Activated naive CD4-positive, alpha-beta T cell treated with anti-CD3 and anti-CD28 coated beads for 36 hours (primary cell): ENCODE measurements around the gene PPIB. TPM values are rescaled to one million over a fixed set of nuclear protein-coding genes. Genes with fewer than 3 reads are reported as not detected.

Experiments
- CTCF ChIA-PET: fragments of 350-600 bp; sonication (Branson Sonifier 250); formaldehyde crosslinking; loops from one replicate; lab custom pipeline; 2021; ENCODE audit warnings: antibody characterized with exemption; lab: Charles Lee
- DNase-seq: peaks from one replicate; pipeline ENCODE4 v3.0.0-alpha.2; 2020
- H3K27ac Mint-ChIP-seq: one replicate; pipeline ENCODE4 v1.8.0; 2021; ENCODE audit warnings: mild to moderate bottlenecking, mixed read lengths
- H3K27me3 Mint-ChIP-seq: one replicate; pipeline ENCODE4 v1.8.0; 2021; ENCODE audit warnings: low read depth, mixed read lengths
- H3K36me3 Mint-ChIP-seq: one replicate; pipeline ENCODE4 v1.8.0; 2021; ENCODE audit warnings: low read depth, mixed read lengths
- H3K4me1 Mint-ChIP-seq: one replicate; pipeline ENCODE4 v1.8.0; 2021; ENCODE audit warnings: low read depth, mixed read lengths
- H3K4me3 Mint-ChIP-seq: one replicate; pipeline ENCODE4 v1.8.0; 2021; ENCODE audit warnings: mild to moderate bottlenecking, moderate library complexity, mixed read lengths
- H3K9me3 Mint-ChIP-seq: one replicate; pipeline ENCODE4 v1.8.0; 2021; ENCODE audit warnings: mixed read lengths
- intact Hi-C: fragments of 100-400 bp; cut with micrococcal nuclease; formaldehyde crosslinking; loops from one replicate; pipeline ENCODE4 v1.15.1; 2023
- total RNA-seq, 2 experiments: library from RNA; stranded (reverse); gene quantifications; one replicate each; pipeline ENCODE4 v1.2.3, GENCODE V29; 2021

PPIB gene
- total RNA-seq, 2 experiments from 2014 or later: 187 to 202 TPM

- H3K4me3 Mint-ChIP-seq: no peak overlapping the region
- intact Hi-C loops: no loop called here
- peaks cover 7% of the 10 kb centered on the region for H3K36me3 Mint-ChIP-seq
- no peaks in the 10 kb centered on the region for H3K9me3 Mint-ChIP-seq
- H3K27ac Mint-ChIP-seq: no peak overlapping the region
- CTCF ChIA-PET: no interaction called here
- no peaks in the 10 kb centered on the region for H3K27me3 Mint-ChIP-seq
- no peaks in the 10 kb centered on the region for H3K4me1 Mint-ChIP-seq
- DNase-seq: no peak
Observed at GRCh38 chr15:64182859-64183370, 20.1 kb upstream of the PPIB start.

- Mint-ChIP-seq H3K9me3 (no peaks in the 10 kb centered on the region), H3K27me3 (no peaks in the 10 kb centered on the region), H3K36me3 (peaks cover 8% of the 10 kb centered on the region), H3K4me3 (no peak overlapping the region), H3K4me1 (no peaks in the 10 kb centered on the region), H3K27ac (no peak overlapping the region)
- no peak for DNase-seq
- CTCF ChIA-PET: no interaction called here
- intact Hi-C loops: no loop called here
Observed at GRCh38 chr15:64180235-64180824, 17.5 kb upstream of the PPIB start.

GRCh38 chr15:64166102-64166890 is 3.5 kb upstream of the PPIB start:
- intact Hi-C loops: no loop called here
- H3K9me3 Mint-ChIP-seq: no peaks in the 10 kb centered on the region
- CTCF ChIA-PET: no interaction called here
- H3K4me1 Mint-ChIP-seq: peaks cover 26% of the 10 kb centered on the region
- no peak overlapping the region for H3K27ac Mint-ChIP-seq
- H3K36me3 Mint-ChIP-seq: peaks cover 9% of the 10 kb centered on the region
- H3K27me3 Mint-ChIP-seq: no peaks in the 10 kb centered on the region
- no peak overlapping the region for H3K4me3 Mint-ChIP-seq
- DNase-seq: no peak

GRCh38 chr15:64164436-64164835 is 1.6 kb upstream of the PPIB start:
- DNase-seq: no peak
- intact Hi-C loops: loop anchor here (5.0 kb wide), 2 partner anchors 523 to 673 kb away; no protein-coding TSS in a partner anchor
- peak overlapping the region; percentile 26 for H3K27ac Mint-ChIP-seq
- peak overlapping the region; percentile 27 for H3K4me3 Mint-ChIP-seq
- CTCF ChIA-PET: no interaction called here
- no peaks in the 10 kb centered on the region for H3K9me3 Mint-ChIP-seq
- no peaks in the 10 kb centered on the region for H3K27me3 Mint-ChIP-seq
- H3K4me1 Mint-ChIP-seq: peaks cover 35% of the 10 kb centered on the region
- peaks cover 15% of the 10 kb centered on the region for H3K36me3 Mint-ChIP-seq

- Mint-ChIP-seq H3K9me3 (no peaks in the 10 kb centered on the region), H3K27me3 (no peaks in the 10 kb centered on the region), H3K4me3 (peak overlapping the region; percentile 80), H3K4me1 (peaks cover 36% of the 10 kb centered on the region), H3K27ac (peak overlapping the region; percentile 86), H3K36me3 (peaks cover 18% of the 10 kb centered on the region)
- peak; percentile 39 for DNase-seq
- intact Hi-C loops: loop anchor here (1.0 to 5.0 kb wide), 10 partner anchors 70 to 729 kb away; partner anchors contain the start of genes CSNK1G1, TRIP4 and ZNF609
- CTCF ChIA-PET: interaction anchor here (0.7 to 1.5 kb wide), 4 partner anchors 11 to 110 kb away, joined by 3 to 5 read pairs (median 3); no protein-coding TSS in a partner anchor
Observed at GRCh38 chr15:64163659-64164362, 989 bp upstream of the PPIB start.

GRCh38 chr15:64162478-64162868 is 349 bp downstream of the PPIB start:
- H3K36me3 Mint-ChIP-seq: peaks cover 29% of the 10 kb centered on the region
- no peaks in the 10 kb centered on the region for H3K9me3 Mint-ChIP-seq
- peak overlapping the region; percentile 78 for H3K4me3 Mint-ChIP-seq
- peak overlapping the region; percentile 81 for H3K27ac Mint-ChIP-seq
- no peaks in the 10 kb centered on the region for H3K27me3 Mint-ChIP-seq
- intact Hi-C loops: loop anchor here (2.0 to 5.0 kb wide), 6 partner anchors 298 to 730 kb away; partner anchors contain the start of gene ZNF609
- DNase-seq: no peak
- CTCF ChIA-PET: interaction anchor here (0.6 to 1.5 kb wide), 3 partner anchors 9 to 111 kb away, joined by 3 to 11 read pairs (median 4); no protein-coding TSS in a partner anchor
- H3K4me1 Mint-ChIP-seq: peaks cover 43% of the 10 kb centered on the region

GRCh38 chr15:64161688-64162477 is 939 bp downstream of the PPIB start:
- peaks cover 33% of the 10 kb centered on the region for H3K36me3 Mint-ChIP-seq
- H3K27me3 Mint-ChIP-seq: no peaks in the 10 kb centered on the region
- DNase-seq: no peak
- H3K4me3 Mint-ChIP-seq: peak overlapping the region; percentile 78
- peaks cover 40% of the 10 kb centered on the region for H3K4me1 Mint-ChIP-seq
- H3K27ac Mint-ChIP-seq: peak overlapping the region; percentile 81
- intact Hi-C loops: loop anchor here (2.0 to 5.0 kb wide), 6 partner anchors 299 to 731 kb away; partner anchors contain the start of gene ZNF609
- CTCF ChIA-PET: interaction anchor here (0.6 to 1.5 kb wide), 4 partner anchors 9 to 155 kb away, joined by 3 to 11 read pairs (median 4); no protein-coding TSS in a partner anchor
- no peaks in the 10 kb centered on the region for H3K9me3 Mint-ChIP-seq

GRCh38 chr15:64158363-64159134 is 4.3 kb downstream of the PPIB start:
- peaks cover 26% of the 10 kb centered on the region for H3K4me1 Mint-ChIP-seq
- peak overlapping the region; percentile 68 for H3K27ac Mint-ChIP-seq
- CTCF ChIA-PET: no interaction called here
- peaks cover 40% of the 10 kb centered on the region for H3K36me3 Mint-ChIP-seq
- no peaks in the 10 kb centered on the region for H3K27me3 Mint-ChIP-seq
- DNase-seq: no peak
- no peaks in the 10 kb centered on the region for H3K9me3 Mint-ChIP-seq
- intact Hi-C loops: loop anchor here (10.0 kb wide), 1 partner anchor 324 kb away; the partner anchor contains the start of gene HERC1
- no peak overlapping the region for H3K4me3 Mint-ChIP-seq

- H3K4me1 Mint-ChIP-seq: peaks cover 30% of the 10 kb centered on the region
- CTCF ChIA-PET: interaction anchor here (0.7 to 1.0 kb wide), 2 partner anchors 12 to 654 kb away, joined by 3 read pairs; no protein-coding TSS in a partner anchor
- no peak overlapping the region for H3K4me3 Mint-ChIP-seq
- intact Hi-C loops: loop anchor here (10.0 kb wide), 1 partner anchor 323 kb away; the partner anchor contains the start of gene HERC1
- DNase-seq: no peak
- peaks cover 40% of the 10 kb centered on the region for H3K36me3 Mint-ChIP-seq
- no peaks in the 10 kb centered on the region for H3K9me3 Mint-ChIP-seq
- peaks cover 5% of the 10 kb centered on the region for H3K27me3 Mint-ChIP-seq
- peak overlapping the region; percentile 38 for H3K27ac Mint-ChIP-seq
Observed at GRCh38 chr15:64157599-64158125, 5.2 kb downstream of the PPIB start.

GRCh38 chr15:64156652-64157331 is 6.0 kb downstream of the PPIB start:
- intact Hi-C loops: loop anchor here (10.0 kb wide), 1 partner anchor 322 kb away; the partner anchor contains the start of gene HERC1
- Mint-ChIP-seq H3K27me3 (peaks cover 5% of the 10 kb centered on the region), H3K4me1 (peaks cover 29% of the 10 kb centered on the region), H3K27ac (no peak overlapping the region), H3K4me3 (no peak overlapping the region), H3K36me3 (peaks cover 36% of the 10 kb centered on the region), H3K9me3 (no peaks in the 10 kb centered on the region)
- CTCF ChIA-PET: interaction anchor here (1.0 kb wide), 1 partner anchor 11 kb away, joined by 3 read pairs; no protein-coding TSS in a partner anchor
- DNase-seq: no peak
